Nephron progenitor cell (in vitro differentiated cells): ENCODE data around the gene DNAJC13.

Source experiments
- DNase-seq: peaks from one replicate; pipeline ENCODE4 v3.0.0; 2021
- H3K27ac Mint-ChIP-seq: 2 replicates; pipeline ENCODE4 v1.8.0; 2021; ENCODE audit warnings: mild to moderate bottlenecking, moderate library complexity, mixed read lengths
- H3K27me3 Mint-ChIP-seq: 2 replicates; pipeline ENCODE4 v1.8.0; 2021; ENCODE audit warnings: mild to moderate bottlenecking, low read depth, mixed read lengths; ENCODE audit not compliant: poor library complexity
- H3K36me3 Mint-ChIP-seq: 2 replicates; pipeline ENCODE4 v1.8.0; 2021; ENCODE audit warnings: low read depth, mixed read lengths
- H3K4me1 Mint-ChIP-seq: 2 replicates; pipeline ENCODE4 v1.8.0; 2021; ENCODE audit warnings: mixed read lengths
- H3K4me3 Mint-ChIP-seq: 2 replicates; pipeline ENCODE4 v1.8.0; 2021; ENCODE audit warnings: mild to moderate bottlenecking, moderate library complexity, mixed read lengths
- H3K9me3 Mint-ChIP-seq: 2 replicates; pipeline ENCODE4 v1.8.0; 2021; ENCODE audit warnings: mild to moderate bottlenecking, moderate library complexity, mixed read lengths
- CTCF ChIP-seq: fragments of 200-600 bp; sonication (generic); IDR thresholded peaks from 2 replicates; pipeline ENCODE4 v1.5.0; 2021; ENCODE audit warnings: antibody characterized with exemption

The DNAJC13 gene

GRCh38 chr3:132416161-132416560 is 1.1 kb upstream of the DNAJC13 start:
- Mint-ChIP-seq H3K4me3 (peak overlapping the region; percentile 100), H3K27me3 (peaks cover 18% of the 10 kb centered on the region), H3K4me1 (peaks cover 34% of the 10 kb centered on the region), H3K36me3 (peaks cover 13% of the 10 kb centered on the region), H3K27ac (no peak overlapping the region), H3K9me3 (no peaks in the 10 kb centered on the region)
- no peak for DNase-seq
- TF ChIP-seq CTCF: no peak

DNA sequence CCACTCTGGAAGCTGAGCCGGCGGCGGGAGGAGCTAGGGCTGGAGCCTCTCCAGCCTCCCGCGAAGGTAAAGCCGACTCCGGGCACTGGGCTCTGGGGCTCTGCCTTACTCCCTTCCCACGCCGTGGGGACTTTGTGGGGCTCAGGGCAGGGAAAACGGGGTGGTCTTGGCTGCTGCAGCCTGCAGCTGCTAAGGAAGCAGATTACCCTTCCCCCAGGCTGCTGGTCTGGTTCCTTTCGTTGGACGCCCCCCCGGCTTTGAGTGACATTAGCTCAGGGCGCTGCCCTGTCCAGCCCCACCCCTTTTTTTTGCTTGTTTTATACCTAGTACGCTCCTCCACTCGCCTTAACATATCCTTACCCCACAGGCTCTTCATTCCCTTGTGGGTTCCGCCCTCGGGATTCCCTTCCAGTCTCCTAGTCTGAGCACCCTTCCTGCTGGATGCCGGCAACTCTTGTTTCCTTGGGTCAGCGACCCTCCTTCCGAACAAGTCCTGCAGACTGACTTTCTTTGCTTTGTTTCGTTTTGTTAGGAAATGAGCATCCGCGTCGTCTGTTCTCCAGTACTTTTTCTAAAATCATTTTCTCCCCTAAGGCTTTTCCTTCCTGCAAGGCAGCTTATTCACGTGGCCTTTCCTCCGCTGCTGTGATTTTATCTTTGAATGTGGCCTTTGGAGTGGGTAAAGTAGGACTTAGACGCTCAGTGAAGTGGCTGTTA is 551 bp downstream of the DNAJC13 start:
- Mint-ChIP-seq H3K9me3 (no peaks in the 10 kb centered on the region), H3K27me3 (peaks cover 10% of the 10 kb centered on the region), H3K4me3 (peak overlapping the region; percentile 100), H3K4me1 (peaks cover 34% of the 10 kb centered on the region), H3K27ac (peak overlapping the region; percentile 98), H3K36me3 (peaks cover 13% of the 10 kb centered on the region)
- no peak for DNase-seq
- TF ChIP-seq CTCF: no peak

- Mint-ChIP-seq H3K4me1 (peaks cover 34% of the 10 kb centered on the region), H3K27ac (peak overlapping the region; percentile 37), H3K27me3 (peaks cover 10% of the 10 kb centered on the region), H3K9me3 (no peaks in the 10 kb centered on the region), H3K36me3 (peaks cover 13% of the 10 kb centered on the region), H3K4me3 (peak overlapping the region; percentile 100)
- no peak for TF ChIP-seq CTCF
- DNase-seq: no peak
Measured at GRCh38 chr3:132418916-132419315, 1.6 kb downstream of the DNAJC13 start.

- no peak for TF ChIP-seq CTCF
- peaks cover 2% of the 10 kb centered on the region for H3K27me3 Mint-ChIP-seq
- no peak for DNase-seq
- H3K27ac Mint-ChIP-seq: no peak overlapping the region
- H3K36me3 Mint-ChIP-seq: peaks cover 22% of the 10 kb centered on the region
- no peak overlapping the region for H3K4me3 Mint-ChIP-seq
- peaks cover 27% of the 10 kb centered on the region for H3K4me1 Mint-ChIP-seq
- H3K9me3 Mint-ChIP-seq: no peaks in the 10 kb centered on the region
Measured at GRCh38 chr3:132421832-132422231, 4.5 kb downstream of the DNAJC13 start.

DNA sequence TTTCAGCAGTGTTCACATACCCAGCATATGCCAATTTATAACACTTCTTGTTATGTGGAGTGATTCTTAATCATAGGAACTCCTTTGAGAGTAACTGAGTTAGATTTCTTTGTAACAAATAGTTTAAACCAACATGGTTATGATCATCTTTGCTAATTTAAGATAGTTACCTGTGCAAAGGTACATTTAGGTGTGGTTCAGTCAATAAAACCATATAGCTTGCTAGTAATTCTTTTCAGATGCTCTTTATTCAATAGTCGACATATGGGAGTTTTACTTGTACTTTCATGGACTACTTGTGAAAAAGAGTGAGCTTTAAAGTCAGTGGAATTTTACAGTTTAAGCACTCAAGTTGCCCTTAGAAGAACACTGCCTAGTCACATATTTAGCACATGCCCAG is 5.2 kb downstream of the DNAJC13 start:
- Mint-ChIP-seq H3K4me3 (no peak overlapping the region), H3K9me3 (no peaks in the 10 kb centered on the region)
- no peak for TF ChIP-seq CTCF

GRCh38 chr3:132432639-132433038 is 15.3 kb downstream of the DNAJC13 start:
- Mint-ChIP-seq H3K4me1 (no peaks in the 10 kb centered on the region), H3K9me3 (no peaks in the 10 kb centered on the region), H3K4me3 (no peak overlapping the region), H3K36me3 (peaks cover 22% of the 10 kb centered on the region), H3K27me3 (no peaks in the 10 kb centered on the region), H3K27ac (no peak overlapping the region)
- TF ChIP-seq CTCF: no peak
- DNase-seq: no peak

More for the DNA sequence above, 5.2 kb downstream of the DNAJC13 start:
- no peak overlapping the region for H3K27ac Mint-ChIP-seq
- peaks cover 22% of the 10 kb centered on the region for H3K36me3 Mint-ChIP-seq
- H3K4me1 Mint-ChIP-seq: peaks cover 26% of the 10 kb centered on the region
- DNase-seq: no peak
- no peaks in the 10 kb centered on the region for H3K27me3 Mint-ChIP-seq
